Natural killer cell (primary cell): ENCODE data around the gene EPB41L4A. TPM values are rescaled to one million over a fixed set of nuclear protein-coding genes. Genes with fewer than 3 reads are reported as not detected.

Experiments
- ATAC-seq, 3 donors: fragments of 150-1000 bp in 2 of 3; fragments of 200-7000 bp in 1 of 3; cut with Tn5 transposase; 1 replicate in 1 of 3; 2 replicates in 2 of 3; pipeline ENCODE4 v1.10.0; 2021; ENCODE audit warnings: mild to moderate bottlenecking in 2 of 3, moderate library complexity in 2 of 3
- DNase-seq, 2 donors: peaks; one replicate each; pipeline versions ENCODE4 v3.0.0 to v3.0.0-alpha.2; 2013 to 2021; ENCODE audit warnings: mixed read lengths in 1 of 2
- H3K27ac ChIP-seq: one replicate; pipeline ENCODE4 v1.5.1; 2013; ENCODE audit warnings: mild to moderate bottlenecking, low read length
- H3K27me3 ChIP-seq: one replicate; pipeline ENCODE4 v1.6.1; 2013; ENCODE audit warnings: low read length; ENCODE audit not compliant: control insufficient read depth, insufficient read depth
- H3K36me3 ChIP-seq: one replicate; pipeline ENCODE4 v1.6.1; 2013; ENCODE audit warnings: low read length; ENCODE audit not compliant: control insufficient read depth, insufficient read depth
- H3K4me1 ChIP-seq: one replicate; pipeline ENCODE4 v1.6.1; 2013; ENCODE audit warnings: low read length; ENCODE audit not compliant: control insufficient read depth, insufficient read depth
- H3K4me3 ChIP-seq: one replicate; pipeline ENCODE4 v1.5.1; 2013; ENCODE audit warnings: low read length
- H3K9me3 ChIP-seq: one replicate; pipeline ENCODE4 v1.6.1; 2013; ENCODE audit warnings: low read length; ENCODE audit not compliant: control insufficient read depth, insufficient read depth
- H3K27ac Mint-ChIP-seq, 2 donors: one replicate each; pipeline ENCODE4 v1.8.0; 2022; ENCODE audit warnings: mild to moderate bottlenecking in 2 of 2, mixed read lengths in 2 of 2, moderate library complexity in 1 of 2
- H3K27me3 Mint-ChIP-seq, 2 donors: one replicate each; pipeline ENCODE4 v1.8.0; 2022; ENCODE audit warnings: low read depth in 2 of 2, mixed read lengths in 2 of 2
- H3K36me3 Mint-ChIP-seq: one replicate; pipeline ENCODE4 v1.8.0; 2022; ENCODE audit warnings: mixed read lengths
- H3K4me1 Mint-ChIP-seq, 2 donors: one replicate each; pipeline ENCODE4 v1.8.0; 2022; ENCODE audit warnings: mixed read lengths in 2 of 2
- H3K4me3 Mint-ChIP-seq: one replicate; pipeline ENCODE4 v1.8.0; 2022; ENCODE audit warnings: mild to moderate bottlenecking, moderate library complexity, mixed read lengths
- H3K9me3 Mint-ChIP-seq, 2 donors: one replicate each; pipeline ENCODE4 v1.8.0; 2022; ENCODE audit warnings: mixed read lengths in 2 of 2
- WGBS: methylation state at CpG from one replicate; pipeline ENCODE4 v1.1.7; 2013; ENCODE audit warnings: missing lambda C conversion rate; ENCODE audit not compliant: insufficient coverage; 5-methylcytosine and 5-hydroxymethylcytosine counted together
- intact Hi-C: fragments of 100-400 bp; cut with micrococcal nuclease; formaldehyde crosslinking; loops from one replicate; pipeline ENCODE4 v1.14.2; 2022
- total RNA-seq, 4 donors: library from RNA; stranded (reverse); fragments of 120-200 nt in 1 of 4; gene quantifications; one replicate each; pipeline versions ENCODE4 v1.2.3 to v1.2.4, GENCODE V29; 2013 to 2022
- TF ChIP-seq, protein P1 (sequence below): fragments of 200-600 bp; IDR thresholded peaks from one replicate; pipeline ENCODE4 v1.8.0; 2022; ENCODE audit warnings: antibody characterized with exemption

Gene EPB41L4A
- total RNA-seq, 3 donors from 2014 or later (not counting 1 experiment from before 2014, with no cell fraction given) = 21.9 to 30.4 (median 22.1) TPM

DNA sequence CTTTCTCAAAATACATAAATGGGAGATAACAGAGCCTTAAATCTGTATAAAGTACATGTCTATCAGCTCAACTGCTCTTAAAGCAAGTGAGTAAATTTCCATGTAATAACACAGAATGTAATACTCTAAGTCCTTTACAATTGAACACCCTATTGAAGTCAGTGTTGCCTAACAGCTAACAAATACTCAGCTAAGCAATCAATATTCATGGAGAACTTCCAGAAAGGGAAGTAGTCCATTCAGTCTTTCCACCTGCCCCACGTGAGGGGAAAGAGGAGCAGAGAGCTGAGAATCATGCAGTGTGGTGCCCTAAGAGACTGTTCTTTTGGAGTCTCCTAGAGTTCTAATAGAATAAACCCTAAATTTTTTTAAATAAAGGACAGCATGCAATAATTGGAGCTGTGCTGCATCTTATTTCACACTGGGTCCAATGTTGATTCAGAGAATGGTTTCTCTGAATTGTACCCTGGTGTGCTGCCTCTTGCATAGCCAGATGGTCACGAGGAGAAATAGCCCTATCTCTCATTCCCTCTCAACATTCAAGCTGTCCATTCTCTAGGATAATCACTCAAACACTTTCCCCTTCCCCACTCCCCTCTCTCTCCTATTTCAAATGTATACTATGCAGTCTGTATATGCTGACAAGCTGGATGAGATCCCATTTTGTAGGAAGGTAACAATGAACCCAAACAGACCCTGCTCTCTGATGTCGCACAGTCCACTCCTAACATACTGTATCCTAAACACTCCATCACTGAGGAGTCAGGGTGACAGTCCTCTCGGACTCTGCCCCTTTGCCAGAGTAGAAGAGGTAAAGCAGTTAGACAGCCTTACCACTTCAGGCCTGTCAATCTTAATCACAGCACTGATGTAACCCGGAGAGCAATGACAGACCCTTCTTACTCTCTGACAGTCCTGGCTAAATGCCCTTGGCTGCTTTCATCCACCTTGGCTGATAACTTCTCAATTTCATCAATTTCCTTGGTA, 134.8 kb downstream of the EPB41L4A start:
- Histone ChIP-seq H3K27me3 (no peaks in the 10 kb centered on the region), H3K36me3 (no peaks in the 10 kb centered on the region), H3K4me3 (no peak overlapping the region), H3K4me1 (no peaks in the 10 kb centered on the region), H3K9me3 (no peaks in the 10 kb centered on the region), H3K27ac (no peak overlapping the region)
- no peaks in the 10 kb centered on the region for H3K9me3 Mint-ChIP-seq
- no peak overlapping the region for H3K27ac Mint-ChIP-seq
- TF ChIP-seq, protein P1, sequence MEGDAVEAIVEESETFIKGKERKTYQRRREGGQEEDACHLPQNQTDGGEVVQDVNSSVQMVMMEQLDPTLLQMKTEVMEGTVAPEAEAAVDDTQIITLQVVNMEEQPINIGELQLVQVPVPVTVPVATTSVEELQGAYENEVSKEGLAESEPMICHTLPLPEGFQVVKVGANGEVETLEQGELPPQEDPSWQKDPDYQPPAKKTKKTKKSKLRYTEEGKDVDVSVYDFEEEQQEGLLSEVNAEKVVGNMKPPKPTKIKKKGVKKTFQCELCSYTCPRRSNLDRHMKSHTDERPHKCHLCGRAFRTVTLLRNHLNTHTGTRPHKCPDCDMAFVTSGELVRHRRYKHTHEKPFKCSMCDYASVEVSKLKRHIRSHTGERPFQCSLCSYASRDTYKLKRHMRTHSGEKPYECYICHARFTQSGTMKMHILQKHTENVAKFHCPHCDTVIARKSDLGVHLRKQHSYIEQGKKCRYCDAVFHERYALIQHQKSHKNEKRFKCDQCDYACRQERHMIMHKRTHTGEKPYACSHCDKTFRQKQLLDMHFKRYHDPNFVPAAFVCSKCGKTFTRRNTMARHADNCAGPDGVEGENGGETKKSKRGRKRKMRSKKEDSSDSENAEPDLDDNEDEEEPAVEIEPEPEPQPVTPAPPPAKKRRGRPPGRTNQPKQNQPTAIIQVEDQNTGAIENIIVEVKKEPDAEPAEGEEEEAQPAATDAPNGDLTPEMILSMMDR = no peak
- intact Hi-C loops = no loop called here
- H3K36me3 Mint-ChIP-seq = no peaks in the 10 kb centered on the region
- ATAC-seq = no peak
- 72% methylated on average over 5 of the region's 5 CpGs for WGBS
- H3K27me3 Mint-ChIP-seq = no peaks in the 10 kb centered on the region
- no peaks in the 10 kb centered on the region for H3K4me1 Mint-ChIP-seq
- H3K4me3 Mint-ChIP-seq = no peak overlapping the region
- DNase-seq = no peak

DNA sequence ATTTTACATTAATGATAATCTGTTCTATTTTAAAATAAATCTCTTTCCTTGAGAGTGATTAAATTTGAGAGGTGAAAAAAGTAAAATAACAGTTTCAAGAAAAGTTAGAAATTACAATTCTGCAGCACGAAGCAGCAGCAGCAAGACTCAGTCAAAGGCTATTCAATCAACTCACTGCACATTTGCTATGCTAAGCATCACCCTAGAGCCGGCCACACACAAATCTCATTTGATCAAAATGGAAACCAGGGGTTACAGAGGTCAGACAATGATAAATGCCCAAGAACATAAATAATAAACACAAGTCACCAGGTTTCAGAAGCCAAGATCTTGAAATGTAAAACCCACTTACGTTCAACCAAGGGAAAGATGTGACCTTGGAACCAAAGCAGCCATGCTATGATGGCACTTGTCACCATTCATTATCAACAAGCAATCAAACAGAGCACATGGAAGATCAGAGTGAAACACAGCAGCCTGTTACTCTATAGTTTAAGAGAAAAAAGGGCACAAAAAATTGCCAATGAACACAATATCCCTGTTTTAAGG, 136.0 kb downstream of the EPB41L4A start:
- Mint-ChIP-seq H3K27ac (no peak overlapping the region), H3K4me1 (no peaks in the 10 kb centered on the region), H3K27me3 (no peaks in the 10 kb centered on the region), H3K36me3 (no peaks in the 10 kb centered on the region), H3K9me3 (no peaks in the 10 kb centered on the region), H3K4me3 (no peak overlapping the region)
- WGBS = 90% methylated on average over 3 of the region's 3 CpGs
- H3K4me3 ChIP-seq = no peak overlapping the region
- DNase-seq (no peak), ATAC-seq (no peak)
- no peaks in the 10 kb centered on the region for H3K36me3 ChIP-seq
- no peaks in the 10 kb centered on the region for H3K4me1 ChIP-seq
- no peaks in the 10 kb centered on the region for H3K27me3 ChIP-seq
- TF ChIP-seq, protein P1 = no peak
- intact Hi-C loops = no loop called here
- no peak overlapping the region for H3K27ac ChIP-seq
- H3K9me3 ChIP-seq = no peaks in the 10 kb centered on the region

DNA sequence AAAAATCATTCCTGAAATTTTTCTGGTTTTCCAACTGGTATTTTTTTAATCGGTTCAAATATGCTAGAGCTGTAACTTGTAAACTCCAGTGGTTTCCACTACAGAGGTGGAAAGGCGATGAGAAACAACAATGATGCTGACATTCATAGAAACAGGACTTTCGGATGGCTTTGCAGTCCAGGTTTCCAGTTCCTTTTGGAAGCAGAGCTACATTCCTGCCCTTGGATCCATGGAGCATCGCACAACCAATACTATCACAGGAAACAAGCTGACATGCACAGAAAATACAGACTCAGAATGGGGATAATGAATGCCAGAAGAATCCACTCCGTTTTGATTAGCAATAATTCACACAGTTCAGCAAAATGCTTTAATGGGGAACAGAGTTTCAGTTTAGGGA, 140.0 kb downstream of the EPB41L4A start:
- no peaks in the 10 kb centered on the region for H3K9me3 ChIP-seq
- 94% methylated on average over 5 of the region's 5 CpGs for WGBS
- no peaks in the 10 kb centered on the region for H3K4me1 ChIP-seq
- H3K9me3 Mint-ChIP-seq = no peaks in the 10 kb centered on the region
- no peaks in the 10 kb centered on the region for H3K27me3 Mint-ChIP-seq
- TF ChIP-seq, protein P1 = no peak
- DNase-seq (no peak), ATAC-seq (no peak)
- no peak overlapping the region for H3K27ac Mint-ChIP-seq
- no peak overlapping the region for H3K4me3 Mint-ChIP-seq
- no peaks in the 10 kb centered on the region for H3K36me3 ChIP-seq
- no peak overlapping the region for H3K4me3 ChIP-seq
- H3K27me3 ChIP-seq = no peaks in the 10 kb centered on the region
- no peak overlapping the region for H3K27ac ChIP-seq
- no peaks in the 10 kb centered on the region for H3K4me1 Mint-ChIP-seq
- no peaks in the 10 kb centered on the region for H3K36me3 Mint-ChIP-seq
- intact Hi-C loops = no loop called here
